GM21360 (cell line): ENCODE measurements around the gene JMJD8.

ENCODE experiments used
- ATAC-seq: cut with Tn5 transposase; IDR thresholded peaks from one replicate; pipeline ENCODE4 v1.9.1; 2021; ENCODE audit warnings: mild to moderate bottlenecking, moderate library complexity; ENCODE audit not compliant: unreplicated experiment

Gene JMJD8

DNA sequence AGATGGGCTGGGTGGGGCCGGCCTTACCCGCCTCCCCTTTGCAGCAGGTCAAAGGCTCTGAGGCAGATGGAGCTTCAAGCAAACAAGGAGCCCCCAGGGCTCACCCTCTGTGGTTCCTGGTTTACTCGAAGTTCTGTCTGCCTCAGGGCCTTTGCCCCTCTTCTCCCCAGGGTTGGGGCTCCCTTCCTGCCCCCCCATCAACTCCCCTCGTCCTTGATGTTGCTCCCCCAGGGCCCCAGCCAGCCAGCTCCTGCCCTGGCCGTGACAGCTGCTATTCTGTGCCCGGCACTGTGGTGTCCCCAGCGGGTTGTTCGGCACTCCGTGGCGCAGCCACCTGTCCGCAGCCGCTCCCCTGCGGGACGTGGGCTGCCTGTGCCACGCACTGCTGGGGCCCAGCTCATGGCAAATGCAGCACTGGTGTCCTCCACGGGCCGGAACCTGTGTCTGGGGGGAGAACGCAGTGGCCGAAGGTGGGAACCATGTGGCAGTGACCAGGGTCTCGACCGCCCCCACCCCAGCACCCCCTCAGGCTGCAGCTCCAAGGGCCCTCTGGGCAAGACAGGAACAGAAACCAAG lies 26.5 kb upstream of the JMJD8 start:
- ATAC-seq: no peak

- no peak for ATAC-seq
Observed at GRCh38 chr16:709566-710499, 25.7 kb upstream of the JMJD8 start.

DNA sequence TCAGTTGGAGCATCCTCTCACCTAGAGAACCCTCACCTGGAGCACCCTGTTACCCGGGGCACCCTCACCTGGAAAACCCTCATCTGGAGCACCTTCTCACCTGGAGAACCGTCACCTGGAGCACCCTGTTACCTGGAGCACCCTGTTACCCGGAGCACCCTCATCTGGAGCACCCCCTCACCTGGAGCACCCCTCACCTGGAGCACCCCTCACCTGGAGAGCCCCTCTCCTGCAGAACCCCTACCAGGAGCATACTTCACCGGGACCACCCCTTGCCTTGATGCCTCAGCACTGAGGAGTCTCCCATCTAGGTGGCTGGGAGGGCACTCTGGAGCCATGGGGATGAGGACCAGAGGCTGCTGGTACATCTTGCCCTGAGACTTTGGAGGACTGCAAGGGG lies 24.8 kb upstream of the JMJD8 start:
- ATAC-seq: no peak

GRCh38 chr16:708019-708418 lies 23.9 kb upstream of the JMJD8 start:
- ATAC-seq: no peak

DNA sequence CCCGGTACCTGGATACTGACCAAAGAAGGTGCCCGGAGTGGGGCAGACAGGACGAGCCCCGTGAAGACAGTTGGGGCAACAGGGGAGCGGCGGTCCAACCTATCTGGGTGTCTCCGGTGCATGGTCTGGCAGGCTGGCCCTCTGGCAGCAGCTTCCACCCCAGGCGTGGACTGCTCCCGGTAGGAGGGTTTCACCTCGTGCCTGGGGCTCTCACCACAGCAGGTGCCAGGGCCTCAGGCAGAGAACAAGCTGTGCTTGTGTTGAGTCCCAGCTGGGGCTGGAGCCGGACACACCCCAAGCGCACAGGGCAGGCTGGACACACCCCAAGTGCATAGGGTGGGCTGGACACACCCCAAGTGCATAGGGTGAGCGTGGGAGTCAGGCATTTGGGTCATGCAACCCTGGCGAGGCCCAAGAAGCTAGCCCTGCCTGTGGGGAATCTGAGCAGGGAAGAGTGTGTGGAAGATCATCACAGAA lies 23.0 kb upstream of the JMJD8 start:
- no peak for ATAC-seq

DNA sequence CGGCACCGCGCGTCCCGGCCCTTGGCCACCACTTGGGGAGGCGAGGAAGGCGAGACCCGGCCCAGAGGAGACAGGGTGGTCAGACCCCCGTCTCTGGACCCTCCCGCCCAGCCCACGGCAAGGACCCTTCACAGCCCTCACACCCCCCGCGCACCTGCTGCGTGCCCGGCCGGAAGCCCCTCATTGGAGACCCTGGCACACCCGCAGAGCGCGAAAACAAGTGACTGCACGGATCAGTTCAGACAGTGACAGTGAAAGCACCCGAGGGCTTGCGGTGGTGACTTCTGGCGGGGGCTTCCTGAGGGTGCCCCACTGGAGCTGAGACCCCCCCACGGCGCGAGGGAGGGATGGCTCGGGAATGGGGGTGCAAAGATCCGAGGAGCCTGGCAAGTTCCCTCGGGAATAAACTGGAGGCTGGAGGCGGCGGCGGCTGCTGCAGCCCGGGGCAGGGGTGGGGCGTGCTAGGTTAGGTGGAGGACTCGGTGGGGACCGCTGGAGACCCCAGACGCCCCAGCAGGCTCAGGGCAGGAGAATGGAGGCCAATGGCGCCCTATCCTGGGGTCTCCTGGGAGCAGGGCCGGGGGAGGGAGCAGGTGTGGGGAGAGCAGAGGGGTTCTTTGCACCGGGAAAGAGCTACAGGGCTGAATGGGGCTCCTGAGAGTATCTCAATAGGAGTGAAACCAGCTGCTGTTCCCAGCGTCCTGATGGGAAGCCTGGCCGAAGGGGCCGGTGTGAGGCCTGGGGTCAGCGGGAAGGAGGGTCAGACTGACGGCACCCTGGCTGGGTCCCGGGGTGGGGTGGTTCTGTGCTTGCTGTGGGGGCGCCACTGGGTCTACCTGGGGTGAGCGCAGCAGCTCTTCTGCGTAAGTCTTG lies 22.3 kb upstream of the JMJD8 start:
- no peak for ATAC-seq

GRCh38 chr16:705431-706188 lies 21.5 kb upstream of the JMJD8 start, which contains the start of gene FBXL16:
Gene FBXL16 (minus strand): TSS chr16:705801. CDS start chr16:697405, 8,396 bp downstream.
- ATAC-seq: no peak

GRCh38 chr16:704552-705380 lies 20.6 kb upstream of the JMJD8 start:
- ATAC-seq: no peak

DNA sequence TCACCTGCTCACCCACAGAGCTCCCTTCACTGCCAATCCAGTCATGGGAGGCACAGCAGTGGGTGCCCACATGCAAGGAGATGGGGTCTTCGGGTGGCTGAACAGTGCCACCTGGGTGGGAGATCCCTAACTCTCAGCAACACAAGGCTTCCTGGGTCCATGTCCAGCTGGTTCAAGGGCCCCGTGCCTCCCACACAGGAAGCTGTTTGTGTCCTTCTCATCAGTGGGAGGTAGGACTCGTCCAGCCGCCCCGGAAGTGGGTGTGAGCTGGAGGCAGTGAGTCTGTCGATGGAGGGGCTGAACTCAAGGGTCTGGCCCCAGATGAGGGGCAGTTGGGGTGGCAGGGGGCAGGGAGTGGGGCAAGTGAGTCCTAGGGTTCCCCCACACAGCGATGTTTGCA lies 19.9 kb upstream of the JMJD8 start:
- ATAC-seq: no peak

DNA sequence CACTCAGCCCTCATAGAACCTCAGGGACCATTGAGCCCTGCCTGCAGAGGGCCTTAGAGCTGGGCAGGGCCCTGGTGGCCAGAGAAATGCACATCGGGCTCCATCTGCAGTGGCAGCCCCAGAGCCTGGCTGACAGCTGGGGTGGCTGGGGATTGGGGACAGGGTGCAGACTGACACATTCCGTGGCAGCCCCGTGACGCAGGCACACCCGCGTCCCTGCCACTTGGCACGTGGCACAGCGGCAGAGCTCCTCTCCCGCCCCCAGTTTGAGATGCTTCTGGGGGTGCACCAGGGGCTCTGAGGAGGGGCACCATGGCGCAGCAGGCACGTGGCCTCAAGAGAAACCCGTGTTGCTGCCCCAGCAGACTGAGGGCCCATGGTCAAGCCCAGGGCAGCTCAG lies 19.3 kb upstream of the JMJD8 start:
- ATAC-seq: no peak

- no peak for ATAC-seq
Observed at GRCh38 chr16:702341-702740, 18.2 kb upstream of the JMJD8 start.

- no peak for ATAC-seq
Observed at GRCh38 chr16:700684-701584, 16.8 kb upstream of the JMJD8 start.

GRCh38 chr16:698911-699671 lies 15.0 kb upstream of the JMJD8 start:
- no peak for ATAC-seq

GRCh38 chr16:695355-696089 lies 11.4 kb upstream of the JMJD8 start:
- no peak for ATAC-seq

- ATAC-seq: no peak
Observed at GRCh38 chr16:694863-695354, 10.8 kb upstream of the JMJD8 start.

DNA sequence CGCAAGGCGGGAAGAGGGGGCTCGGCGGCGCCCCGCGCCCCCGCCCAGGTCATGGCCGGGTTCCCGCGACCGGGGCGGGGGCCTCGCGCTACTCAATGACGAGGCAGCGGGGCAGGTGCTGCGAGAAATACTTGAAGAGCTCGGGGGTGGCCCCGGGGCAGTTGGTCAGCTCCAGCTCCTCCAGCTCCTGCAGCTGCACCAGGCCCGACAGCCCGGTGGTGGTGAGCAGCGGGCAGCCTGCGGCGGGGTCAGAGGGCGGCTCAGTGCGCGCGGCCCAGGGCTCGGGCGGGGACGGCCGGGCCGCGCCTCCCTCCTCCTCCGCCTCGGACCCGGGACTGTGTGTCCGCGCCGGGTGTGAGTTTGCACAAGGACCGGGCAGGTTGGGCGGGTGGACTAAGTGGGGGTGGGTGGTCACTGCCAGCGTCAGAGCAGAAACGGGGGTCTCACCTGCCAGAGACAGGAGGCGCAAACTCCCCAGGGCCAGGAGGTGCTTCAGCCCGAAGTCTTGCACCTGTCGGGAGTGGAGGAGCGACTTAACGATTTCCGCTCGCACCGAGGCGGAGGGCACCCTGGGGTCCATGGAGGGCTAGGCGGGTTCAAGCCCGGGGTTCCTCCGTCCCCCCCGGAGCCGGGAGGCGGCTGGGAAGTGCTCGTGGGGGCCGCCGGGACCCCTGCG lies 10.2 kb upstream of the JMJD8 start:
- no peak for ATAC-seq
